GM19239 (cell line): ENCODE results near the gene EXOSC3.

Experiments used
- DNase-seq: peaks from one replicate; pipeline ENCODE4 v3.0.0; 2011; ENCODE audit warnings: low spot score; ENCODE audit not compliant: insufficient read length
- FAIRE-seq: peaks from 2 replicates; lab custom pipeline; 2011; peaks lifted over from hg19 to GRCh38; lab: Jason Lieb, UNC

Gene EXOSC3

DNA sequence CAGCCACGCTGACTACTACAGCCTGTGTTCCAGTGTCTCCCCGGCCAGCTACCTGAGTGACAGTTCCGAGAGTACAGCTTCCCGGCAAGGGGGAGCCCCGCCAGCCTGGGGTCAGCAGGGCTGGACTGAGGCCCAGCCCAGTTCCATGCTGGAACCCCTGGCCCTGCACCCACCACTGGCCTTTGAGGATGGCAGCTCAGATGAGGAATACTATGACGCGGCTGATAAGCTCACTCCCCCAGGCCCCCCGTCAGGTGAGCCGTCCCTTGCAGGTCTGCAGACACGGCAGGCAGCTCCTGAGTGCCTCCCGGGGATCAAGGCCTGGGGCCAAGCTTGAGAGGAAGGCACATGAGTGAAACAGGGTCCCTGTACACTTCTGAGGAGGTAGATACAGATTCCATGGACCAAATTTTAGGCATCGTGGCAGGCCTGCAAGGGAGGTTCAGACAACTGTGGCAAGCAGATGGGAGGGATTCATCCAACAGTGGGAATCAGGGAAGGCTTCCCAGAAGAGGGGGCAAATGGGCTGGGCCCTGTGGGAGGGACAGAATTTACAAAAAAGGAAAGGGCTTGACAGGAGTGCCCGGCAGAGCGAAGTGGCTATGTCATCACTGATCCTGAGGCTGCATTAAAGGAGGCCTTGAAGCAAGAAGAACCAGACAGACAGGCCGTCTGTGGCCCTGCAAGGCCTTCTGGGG, 44.1 kb downstream of the EXOSC3 start:
- FAIRE-seq (no peak), DNase-seq (no peak)

DNA sequence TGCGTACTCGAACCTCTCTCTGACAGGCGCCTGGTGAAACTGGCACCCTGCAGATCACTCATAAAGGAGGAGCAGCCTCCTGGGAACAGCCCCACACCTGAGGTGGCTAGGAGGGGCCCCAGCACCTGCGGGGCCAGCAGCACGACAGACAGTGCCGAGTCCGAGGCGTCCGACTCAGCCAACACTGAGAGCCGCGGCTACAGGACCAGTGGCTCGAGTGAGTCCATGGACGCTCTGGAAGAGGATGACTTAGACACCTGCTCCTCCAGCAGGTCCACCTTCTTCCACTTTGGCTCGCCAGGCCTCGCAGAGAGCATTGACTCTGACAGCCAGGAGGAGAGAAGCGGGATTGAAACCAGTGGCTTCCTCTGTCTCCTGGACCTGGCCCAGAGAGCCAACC, 44.7 kb downstream of the EXOSC3 start:
- DNase-seq = no peak
- no peak for FAIRE-seq

DNA sequence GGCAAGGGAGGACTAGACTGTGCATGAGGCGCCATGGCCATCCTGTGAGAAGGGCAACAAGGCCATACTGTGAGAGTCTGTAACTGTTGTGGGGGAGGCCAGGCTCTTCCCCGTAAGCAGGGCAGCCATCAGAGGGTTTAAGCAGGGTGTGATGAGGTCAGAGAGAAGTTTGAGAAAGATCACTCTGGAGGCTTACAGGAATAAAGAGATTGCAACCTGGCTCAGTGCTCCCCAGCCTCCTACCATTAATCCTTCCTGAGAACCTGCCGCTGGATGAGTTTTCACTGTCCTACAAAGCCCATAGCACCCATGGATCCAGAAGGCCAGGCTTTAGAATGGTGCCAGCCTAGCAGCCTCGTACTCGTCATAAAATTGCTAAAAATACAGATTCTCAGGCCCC, 45.6 kb downstream of the EXOSC3 start:
- DNase-seq = no peak
- no peak for FAIRE-seq

DNA sequence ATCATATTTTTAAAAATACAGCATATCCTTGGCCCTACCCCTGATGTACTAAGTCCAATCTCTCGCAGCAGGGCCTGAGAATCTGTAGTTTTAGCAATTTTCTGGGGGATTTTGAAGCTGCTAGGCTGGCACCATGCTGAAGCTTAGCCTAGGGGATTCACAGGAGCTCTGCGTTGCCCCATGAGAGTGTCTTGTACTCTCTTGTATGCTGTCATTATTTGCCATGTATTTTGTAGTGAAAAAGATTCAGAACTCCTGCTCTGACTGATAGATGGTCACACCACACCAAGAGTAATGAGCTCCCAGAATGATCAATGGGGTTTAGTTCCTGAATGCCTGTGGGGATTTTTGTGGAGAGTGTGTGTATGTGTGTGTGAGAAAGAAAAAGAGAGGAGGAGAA, 51.9 kb downstream of the EXOSC3 start:
- FAIRE-seq (no peak), DNase-seq (no peak)

DNA sequence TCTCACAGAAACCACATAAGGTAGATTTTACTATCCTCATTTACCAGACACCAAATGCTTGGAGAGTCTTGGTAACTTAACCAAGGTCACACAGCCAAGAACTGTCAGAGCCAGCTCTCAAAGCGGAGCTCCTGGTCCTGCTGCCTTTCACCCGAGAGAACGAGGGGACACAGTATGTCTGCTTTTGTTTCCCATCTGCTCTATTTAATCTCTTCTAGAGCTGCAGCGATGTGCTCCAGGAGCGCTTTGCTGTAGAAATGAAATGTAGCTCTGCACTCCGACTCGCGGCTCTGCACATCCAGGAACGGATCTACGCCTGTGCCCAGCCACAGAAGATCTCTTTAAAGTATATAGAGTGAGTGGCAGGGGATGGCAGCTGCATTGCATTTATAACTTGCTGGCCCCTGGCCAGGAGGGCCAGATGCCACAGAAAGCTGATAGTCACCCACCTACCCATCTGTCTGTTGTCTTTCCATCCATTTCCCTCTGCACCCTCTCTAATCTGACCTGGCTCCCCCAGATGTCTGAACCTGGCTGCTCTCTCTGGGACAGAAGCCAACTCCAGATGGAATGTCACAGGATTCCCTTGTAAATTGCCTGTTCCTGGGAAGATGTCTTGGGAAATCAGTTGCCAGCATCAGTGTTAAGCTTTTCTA, 52.6 kb downstream of the EXOSC3 start:
- no peak for FAIRE-seq
- no peak for DNase-seq

DNA sequence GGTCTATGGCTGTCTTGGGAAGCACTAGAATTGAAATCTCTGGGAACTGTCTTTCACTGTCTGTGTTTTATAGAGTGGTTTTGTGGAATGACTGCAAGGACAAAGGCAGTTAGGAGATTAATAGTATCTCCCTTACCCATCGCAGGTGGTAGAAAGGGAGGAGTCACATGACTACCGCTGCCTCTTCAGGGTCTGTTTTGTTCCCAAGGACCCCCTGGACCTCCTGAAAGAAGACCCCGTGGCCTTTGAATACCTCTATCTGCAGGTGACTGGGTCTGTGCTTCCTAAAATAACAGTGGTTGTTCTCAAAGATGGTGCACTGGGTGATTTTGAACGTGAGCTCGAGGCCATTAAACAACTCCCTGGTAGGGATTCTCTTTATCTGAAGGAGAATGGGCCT, 54.0 kb downstream of the EXOSC3 start:
- no peak for DNase-seq
- FAIRE-seq = no peak

DNA sequence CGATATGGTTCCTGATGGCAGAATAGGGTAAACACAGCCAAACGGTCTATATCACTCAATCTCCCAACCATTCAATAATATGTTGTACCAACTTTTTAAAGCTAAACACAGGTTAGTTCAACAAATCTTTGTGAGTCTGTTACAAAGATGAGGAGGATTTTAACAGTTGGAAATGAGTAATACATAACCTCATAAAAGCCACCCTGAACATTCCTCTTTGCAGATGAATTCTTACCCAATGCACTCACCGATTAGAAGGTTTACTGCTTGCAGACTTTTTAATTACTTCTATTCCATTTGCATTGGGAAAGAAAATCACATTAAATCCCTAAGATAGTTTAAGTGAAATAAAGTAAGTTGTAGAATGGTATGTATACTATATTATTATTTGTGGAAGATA, 54.6 kb downstream of the EXOSC3 start:
- no peak for FAIRE-seq
- no peak for DNase-seq
